ENCODE results near the gene FRMD8. TPM values are rescaled to one million over a fixed set of nuclear protein-coding genes. Genes with fewer than 3 reads are reported as not detected.
A peak's percentile ranks its signal among the peaks of the same experiment; 100 is the strongest.

FRMD8 gene
- total and polyA plus RNA-seq, 2 donors from 2014 or later, result 9.4 to 41.3 TPM

DNA sequence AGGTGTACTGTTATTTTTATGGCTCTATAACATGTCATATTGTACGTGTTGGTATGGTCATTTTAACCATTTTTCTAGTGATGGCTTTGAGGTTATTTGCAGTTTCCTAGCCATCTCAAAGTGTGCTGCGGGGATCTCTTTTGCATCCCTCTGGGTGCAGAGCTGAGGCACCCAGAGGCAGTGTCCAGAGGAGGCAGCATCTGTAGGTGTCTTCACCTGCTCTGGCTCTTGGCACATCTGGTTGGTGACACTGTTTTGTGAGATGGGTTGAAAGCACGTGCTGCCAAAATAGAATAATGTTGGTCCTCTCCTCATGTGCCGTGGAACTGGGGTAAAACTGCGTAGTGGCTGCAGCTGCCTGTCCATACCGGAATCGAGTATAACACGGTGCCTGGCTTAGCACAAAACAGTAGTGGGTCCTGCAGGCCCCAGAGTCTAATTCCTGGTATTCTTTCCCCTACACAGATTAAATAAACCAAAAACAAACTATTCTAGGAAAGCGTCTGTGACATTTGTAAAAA is 49.0 kb downstream of the FRMD8 start:
- TF ChIP-seq, protein P1, sequence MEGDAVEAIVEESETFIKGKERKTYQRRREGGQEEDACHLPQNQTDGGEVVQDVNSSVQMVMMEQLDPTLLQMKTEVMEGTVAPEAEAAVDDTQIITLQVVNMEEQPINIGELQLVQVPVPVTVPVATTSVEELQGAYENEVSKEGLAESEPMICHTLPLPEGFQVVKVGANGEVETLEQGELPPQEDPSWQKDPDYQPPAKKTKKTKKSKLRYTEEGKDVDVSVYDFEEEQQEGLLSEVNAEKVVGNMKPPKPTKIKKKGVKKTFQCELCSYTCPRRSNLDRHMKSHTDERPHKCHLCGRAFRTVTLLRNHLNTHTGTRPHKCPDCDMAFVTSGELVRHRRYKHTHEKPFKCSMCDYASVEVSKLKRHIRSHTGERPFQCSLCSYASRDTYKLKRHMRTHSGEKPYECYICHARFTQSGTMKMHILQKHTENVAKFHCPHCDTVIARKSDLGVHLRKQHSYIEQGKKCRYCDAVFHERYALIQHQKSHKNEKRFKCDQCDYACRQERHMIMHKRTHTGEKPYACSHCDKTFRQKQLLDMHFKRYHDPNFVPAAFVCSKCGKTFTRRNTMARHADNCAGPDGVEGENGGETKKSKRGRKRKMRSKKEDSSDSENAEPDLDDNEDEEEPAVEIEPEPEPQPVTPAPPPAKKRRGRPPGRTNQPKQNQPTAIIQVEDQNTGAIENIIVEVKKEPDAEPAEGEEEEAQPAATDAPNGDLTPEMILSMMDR (IDR thresholded peaks at IDR 0.05; ENCODE audit: borderline replicate concordance, extremely low read depth, insufficient read depth), result no peak
- DNase-seq, result no peak
- Histone ChIP-seq H3K27ac (ENCODE audit: low read depth in 2 of 2, low read length in 2 of 2) (peak overlapping the region in 1 of 2 donors; percentile 59), H3K36me3 (ENCODE audit: control insufficient read depth in 2 of 3, insufficient read depth in 3 of 3, low read length in 3 of 3) (peaks cover 3 to 46% (median 19%) of the 10 kb centered on the region in 3 donors), H3K9me3 (ENCODE audit: control insufficient read depth in 2 of 3, insufficient read depth in 1 of 3, low read length in 3 of 3) (no peaks in the 10 kb centered on the region), H3K4me3 (ENCODE audit: low read length in 3 of 3) (peak overlapping the region in 1 of 3 donors; percentile 21), H3K27me3 (ENCODE audit: control insufficient read depth, insufficient read depth, low read length) (no peaks in the 10 kb centered on the region), H3K9ac (ENCODE audit: low read length in 3 of 3) (peak overlapping the region in 1 of 3 donors; percentile 30), H3K4me1 (ENCODE audit: control insufficient read depth in 2 of 3, insufficient read depth in 2 of 3, low read depth in 1 of 3, low read length in 3 of 3) (peaks cover 0 to 35% (median 16%) of the 10 kb centered on the region in 3 donors)
- no peak for FAIRE-seq
- intact Hi-C loops (cut with DNase I), result no loop called here

DNA sequence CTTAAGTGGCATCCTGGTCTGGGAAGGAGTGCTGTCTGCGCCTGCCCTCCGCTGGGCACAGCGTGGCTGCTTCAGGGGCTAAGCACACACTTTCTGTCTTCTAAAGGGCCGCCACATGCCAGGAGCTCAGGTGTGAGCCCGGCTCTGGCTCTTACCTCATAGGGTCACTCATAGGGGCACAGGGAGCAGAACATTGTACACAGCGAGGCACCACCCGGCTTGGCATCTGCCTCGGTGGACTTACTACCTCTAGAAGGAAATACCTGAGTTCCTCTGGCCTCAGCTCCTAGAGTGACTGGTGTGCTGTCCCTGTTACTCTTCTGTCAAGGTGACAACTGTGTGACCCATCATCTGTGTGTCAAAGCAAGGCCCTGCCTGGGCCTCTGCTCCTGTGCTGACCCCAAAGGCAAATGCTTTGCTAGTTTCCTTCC is 49.6 kb downstream of the FRMD8 start:
- no peaks in the 10 kb centered on the region for H3K27me3 ChIP-seq (ENCODE audit: control insufficient read depth, insufficient read depth, low read length)
- intact Hi-C loops (cut with DNase I), result no loop called here
- peaks cover 0 to 34% (median 16%) of the 10 kb centered on the region in 3 donors for H3K4me1 ChIP-seq (ENCODE audit: control insufficient read depth in 2 of 3, insufficient read depth in 2 of 3, low read depth in 1 of 3, low read length in 3 of 3)
- peak in 1 of 5 donors; percentile 64 for DNase-seq
- peak overlapping the region in 1 of 2 donors; percentile 59 for H3K27ac ChIP-seq (ENCODE audit: low read depth in 2 of 2, low read length in 2 of 2)
- no peak for FAIRE-seq
- TF ChIP-seq, protein P1 (IDR thresholded peaks at IDR 0.05; ENCODE audit: borderline replicate concordance, extremely low read depth, insufficient read depth), result no peak
- H3K36me3 ChIP-seq (ENCODE audit: control insufficient read depth in 2 of 3, insufficient read depth in 3 of 3, low read length in 3 of 3), result peaks cover 3 to 50% (median 19%) of the 10 kb centered on the region in 3 donors
- H3K4me3 ChIP-seq (ENCODE audit: low read length in 3 of 3), result peak overlapping the region in 1 of 3 donors; percentile 21
- H3K9ac ChIP-seq (ENCODE audit: low read length in 3 of 3), result peak overlapping the region in 2 of 3 donors; percentile 27 to 30
- H3K9me3 ChIP-seq (ENCODE audit: control insufficient read depth in 2 of 3, insufficient read depth in 1 of 3, low read length in 3 of 3), result no peaks in the 10 kb centered on the region

DNA sequence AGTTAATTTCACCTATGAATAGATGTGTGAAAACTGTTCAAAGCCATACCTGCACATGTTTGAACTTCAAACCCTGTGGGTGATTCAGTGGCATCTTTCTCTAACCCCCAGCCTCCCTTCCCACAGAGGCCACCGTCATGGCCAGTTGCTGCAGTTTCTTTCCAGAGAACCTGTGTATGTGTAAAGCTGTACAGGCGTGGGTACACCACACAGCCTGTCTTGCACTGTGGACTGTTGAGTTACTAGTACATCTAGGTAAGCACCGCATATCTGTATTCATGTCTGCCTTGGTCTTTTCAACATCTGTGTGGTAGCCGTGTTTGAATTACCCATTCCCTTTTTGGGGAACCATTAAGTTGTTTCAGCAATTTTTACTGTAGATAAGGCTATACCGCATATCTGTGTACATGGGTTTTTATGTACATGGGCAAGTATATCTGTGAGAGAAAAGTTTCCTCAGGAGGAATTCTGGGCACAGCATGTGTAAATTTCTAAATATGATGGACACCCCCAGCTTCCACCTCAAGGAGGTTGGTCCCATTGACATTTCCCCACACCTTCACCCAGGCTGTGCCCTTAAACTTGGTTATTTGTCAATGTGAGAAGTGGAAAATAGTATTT is 50.1 kb downstream of the FRMD8 start:
- Histone ChIP-seq H3K27ac (ENCODE audit: low read depth in 2 of 2, low read length in 2 of 2) (peak overlapping the region in 1 of 2 donors; percentile 59), H3K9ac (ENCODE audit: low read length in 3 of 3) (no peak overlapping the region), H3K4me1 (ENCODE audit: control insufficient read depth in 2 of 3, insufficient read depth in 2 of 3, low read depth in 1 of 3, low read length in 3 of 3) (peaks cover 0 to 33% (median 14%) of the 10 kb centered on the region in 3 donors), H3K4me3 (ENCODE audit: low read length in 3 of 3) (no peak overlapping the region), H3K27me3 (ENCODE audit: control insufficient read depth, insufficient read depth, low read length) (no peaks in the 10 kb centered on the region), H3K36me3 (ENCODE audit: control insufficient read depth in 2 of 3, insufficient read depth in 3 of 3, low read length in 3 of 3) (peaks cover 3 to 52% (median 19%) of the 10 kb centered on the region in 3 donors), H3K9me3 (ENCODE audit: control insufficient read depth in 2 of 3, insufficient read depth in 1 of 3, low read length in 3 of 3) (no peaks in the 10 kb centered on the region)
- TF ChIP-seq, protein P1 (IDR thresholded peaks at IDR 0.05; ENCODE audit: borderline replicate concordance, extremely low read depth, insufficient read depth), result no peak
- DNase-seq, result peak in 1 of 5 donors; percentile 46
- FAIRE-seq, result no peak
- intact Hi-C loops (cut with DNase I), result no loop called here

Data from kidney (tissue), 14 donors.